Right lobe of liver (tissue), 4 donors: ENCODE measurements around the gene KYAT1.

ENCODE experiments used
- POLR2A ChIP-seq: fragments of 450-650 bp; IDR thresholded peaks from one replicate; pipeline ENCODE4 v1.6.1; 2017; ENCODE audit warnings: antibody characterized with exemption, mild to moderate bottlenecking
- TF ChIP-seq, protein P1 (sequence below), 4 donors: fragments of 200-600 bp in 3 of 4; fragments of 450-650 bp in 1 of 4; IDR thresholded peaks; one replicate each; pipeline versions ENCODE4 v1.5.1 to v1.8.0; 2016 to 2022; ENCODE audit warnings: antibody characterized with exemption in 4 of 4, mild to moderate bottlenecking in 2 of 4
- donor health status: DM: no; HTN: no; CAD: no.
- donor health status: DM: no; HTN: no; CAD: no.
- donor health status: DM: no; HTN: yes; CAD: no.

DNA sequence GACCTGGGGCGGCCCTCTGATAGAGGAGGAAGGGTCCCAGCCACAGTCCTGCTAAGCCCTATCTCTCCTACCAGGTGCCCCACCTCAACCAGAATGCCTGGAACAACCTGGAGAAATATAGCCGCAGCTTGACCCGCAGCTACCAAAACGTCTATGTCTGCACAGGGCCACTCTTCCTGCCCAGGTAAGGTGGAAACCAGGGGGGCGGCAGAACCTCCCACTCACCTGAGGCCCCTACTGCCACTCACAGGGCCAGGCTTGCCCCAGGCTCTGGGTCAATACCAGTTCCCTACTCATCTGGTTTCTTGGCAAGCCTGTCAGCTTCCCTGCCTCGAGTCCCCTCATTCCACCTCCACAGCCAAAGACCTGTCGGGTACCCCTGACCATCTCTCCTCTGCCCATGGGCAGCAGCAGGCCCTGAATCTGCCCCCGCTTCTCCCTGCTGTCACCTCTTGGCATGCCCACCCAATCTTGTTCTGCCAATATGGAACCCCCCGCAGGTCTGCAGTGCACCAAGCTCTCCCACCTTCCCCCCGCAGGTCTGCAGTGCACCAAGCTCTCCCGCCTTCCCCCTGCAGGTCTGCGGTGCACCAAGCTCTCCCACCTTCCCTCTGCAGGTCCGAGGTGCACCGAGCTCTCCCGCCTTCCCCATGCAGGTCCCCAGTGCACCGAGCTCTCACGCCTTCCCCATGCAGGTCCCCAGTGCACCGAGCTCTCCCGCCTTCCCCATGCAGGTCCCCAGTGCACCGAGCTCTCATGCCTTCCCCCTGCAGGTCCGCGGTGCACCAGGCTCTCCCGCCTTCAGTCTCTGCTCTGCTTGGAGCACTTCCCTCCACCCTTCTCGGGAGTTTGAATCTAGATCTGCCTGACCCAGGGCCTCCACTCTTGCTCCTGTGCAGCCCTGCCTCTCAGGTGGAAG, 60.8 kb downstream of the KYAT1 start:
- TF ChIP-seq, protein P1, sequence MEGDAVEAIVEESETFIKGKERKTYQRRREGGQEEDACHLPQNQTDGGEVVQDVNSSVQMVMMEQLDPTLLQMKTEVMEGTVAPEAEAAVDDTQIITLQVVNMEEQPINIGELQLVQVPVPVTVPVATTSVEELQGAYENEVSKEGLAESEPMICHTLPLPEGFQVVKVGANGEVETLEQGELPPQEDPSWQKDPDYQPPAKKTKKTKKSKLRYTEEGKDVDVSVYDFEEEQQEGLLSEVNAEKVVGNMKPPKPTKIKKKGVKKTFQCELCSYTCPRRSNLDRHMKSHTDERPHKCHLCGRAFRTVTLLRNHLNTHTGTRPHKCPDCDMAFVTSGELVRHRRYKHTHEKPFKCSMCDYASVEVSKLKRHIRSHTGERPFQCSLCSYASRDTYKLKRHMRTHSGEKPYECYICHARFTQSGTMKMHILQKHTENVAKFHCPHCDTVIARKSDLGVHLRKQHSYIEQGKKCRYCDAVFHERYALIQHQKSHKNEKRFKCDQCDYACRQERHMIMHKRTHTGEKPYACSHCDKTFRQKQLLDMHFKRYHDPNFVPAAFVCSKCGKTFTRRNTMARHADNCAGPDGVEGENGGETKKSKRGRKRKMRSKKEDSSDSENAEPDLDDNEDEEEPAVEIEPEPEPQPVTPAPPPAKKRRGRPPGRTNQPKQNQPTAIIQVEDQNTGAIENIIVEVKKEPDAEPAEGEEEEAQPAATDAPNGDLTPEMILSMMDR (IDR thresholded peaks at IDR 0.05): no peak
- TF ChIP-seq POLR2A: no peak
